Stimulated activated naive CD4-positive, alpha-beta T cell treated with Interleukin-2 at 50 U/mL for 16 hours (primary cell): ENCODE measurements around the gene SAXO1.
"Not testable (repeated sequence)": the region's sequence is repeated elsewhere in the genome, so short reads cannot be mapped to it uniquely, and the experiment has no call there.

Experiments used
- DNase-seq: peaks from one replicate; lab custom pipeline; 2025; lab: John Stamatoyannopoulos, UW

The SAXO1 gene

GRCh38 chr9:18970393-18970792, 62.6 kb downstream of the SAXO1 start:
- no peak for DNase-seq

GRCh38 chr9:18969128-18969527, 63.9 kb downstream of the SAXO1 start:
- DNase-seq = no peak

GRCh38 chr9:18955626-18956025, 77.4 kb downstream of the SAXO1 start:
- DNase-seq = no peak

- DNase-seq = no peak
These were observed 81.1 kb downstream of the SAXO1 start for GRCh38 chr9:18951936-18952335.

- DNase-seq = no peak
These were observed 85.1 kb downstream of the SAXO1 start for GRCh38 chr9:18947892-18948339.

GRCh38 chr9:18942801-18943200, 90.2 kb downstream of the SAXO1 start:
- DNase-seq = no peak

- no peak for DNase-seq
These were observed 91.8 kb downstream of the SAXO1 start for GRCh38 chr9:18941060-18941740.

- no peak for DNase-seq
These were observed 93.1 kb downstream of the SAXO1 start for GRCh38 chr9:18939943-18940342.

- DNase-seq = no peak
These were observed 96.7 kb downstream of the SAXO1 start for GRCh38 chr9:18936094-18936871.

- no peak for DNase-seq
These were observed 97.5 kb downstream of the SAXO1 start for GRCh38 chr9:18935541-18935940.

GRCh38 chr9:18930611-18931010, 102.4 kb downstream of the SAXO1 start:
- DNase-seq = not testable (repeated sequence)

GRCh38 chr9:18928711-18929110, 104.3 kb downstream of the SAXO1 start:
- DNase-seq = no peak

- DNase-seq = no peak
These were observed 106.5 kb downstream of the SAXO1 start for GRCh38 chr9:18926513-18926912.

- DNase-seq = no peak
These were observed 107.1 kb downstream of the SAXO1 start for GRCh38 chr9:18925880-18926279.

- DNase-seq = no peak
These were observed 109.2 kb downstream of the SAXO1 start for GRCh38 chr9:18923671-18924430.

GRCh38 chr9:18923167-18923566, 109.8 kb downstream of the SAXO1 start:
- no peak for DNase-seq

GRCh38 chr9:18922161-18922885, 110.7 kb downstream of the SAXO1 start:
- DNase-seq = no peak

GRCh38 chr9:18921366-18922075, 111.5 kb downstream of the SAXO1 start:
- no peak for DNase-seq

GRCh38 chr9:18920141-18921084, 112.6 kb downstream of the SAXO1 start:
- DNase-seq = no peak

GRCh38 chr9:18911714-18912342, 121.2 kb downstream of the SAXO1 start:
- DNase-seq = no peak
